ENCODE results near the gene VTI1A. TPM values are rescaled to one million over a fixed set of nuclear protein-coding genes. Genes with fewer than 3 reads are reported as not detected.

Gene VTI1A
- total and polyA plus RNA-seq, 2 of the 8 experiments (the other 6 are each of a cell fraction or from before 2014, with no cell fraction given): 6.0 to 20.0 TPM

GRCh38 chr10:112817981-112818777, 371.2 kb downstream of the VTI1A start:
- no peak overlapping the region for H3K56ac ChIP-seq (replicated peaks; ENCODE audit: insufficient read length, low read depth, low read length)
- H2BK120ac ChIP-seq (replicated peaks; ENCODE audit: low read depth, low read length): no peak overlapping the region
- H3K18ac ChIP-seq (ENCODE audit: extremely low read depth, low read length): no peak overlapping the region
- FAIRE-seq: no peak
- H4K91ac ChIP-seq (replicated peaks; ENCODE audit: insufficient read length, low read length): no peak overlapping the region
- H3K4me1 ChIP-seq (replicated peaks in 1 of 4; ENCODE audit: control insufficient read depth in 3 of 4, insufficient read depth in 4 of 4, low read length in 3 of 4): peaks cover 2 to 15% (median 12%) of the 10 kb centered on the region in 4 experiments
- no peak overlapping the region for H2AK5ac ChIP-seq (ENCODE audit: low read depth, low read length)
- ChIA-PET CTCF (ENCODE audit: partially characterized antibody) (interaction anchor here (1.7 kb wide), 1 partner anchor 14 kb away, joined by 6 read pairs; no protein-coding TSS in a partner anchor), POLR2A (ENCODE audit: partially characterized antibody) (interaction anchor here (1.1 kb wide), 1 partner anchor 94 kb away, joined by 3 read pairs; no protein-coding TSS in a partner anchor)
- no peak overlapping the region for H3K4me2 ChIP-seq (ENCODE audit: insufficient read depth in 1 of 2, low read depth in 2 of 2, low read length in 2 of 2)
- no peaks in the 10 kb centered on the region for H3K79me2 ChIP-seq (ENCODE audit: control insufficient read depth in 1 of 2, insufficient read depth in 2 of 2, low read length in 2 of 2)
- H3K23me2 ChIP-seq (ENCODE audit: low read depth, low read length): no peaks in the 10 kb centered on the region
- H2BK5ac ChIP-seq (ENCODE audit: low read depth, low read length): no peak overlapping the region
- no peak overlapping the region for H4K8ac ChIP-seq (ENCODE audit: extremely low read depth, insufficient read depth, low read length)
- no peak overlapping the region for H2BK20ac ChIP-seq (ENCODE audit: low read length)
- WGBS, 2 experiments (ENCODE audit: extremely low coverage in 1 of 2, insufficient coverage in 1 of 2, insufficient read length in 1 of 2, insufficient replicate concordance in 2 of 2, low coverage in 1 of 2, low lambda C conversion rate in 2 of 2, missing lambda C conversion rate in 1 of 2): 90% methylated on average over 14 of the region's 14 CpGs; no CpG with 5 or more reads in 1 of the 2 experiments
- no peak overlapping the region for H3K14ac ChIP-seq (ENCODE audit: insufficient read length)
- H3K27ac ChIP-seq (ENCODE audit: low read depth, low read length): no peak overlapping the region
- no peak overlapping the region for H2AFZ ChIP-seq (ENCODE audit: low read length)
- H3K79me1 ChIP-seq (ENCODE audit: low read depth, low read length): no peaks in the 10 kb centered on the region
- H3K9me3 ChIP-seq (ENCODE audit: insufficient read depth in 2 of 2, low read depth in 1 of 2, low read length in 1 of 2): no peaks in the 10 kb centered on the region
- no peak overlapping the region for H4K5ac ChIP-seq (ENCODE audit: insufficient read length, low read depth, low read length)
- H4K20me1 ChIP-seq (replicated peaks in 1 of 2; ENCODE audit: control insufficient read depth in 1 of 2, insufficient read depth in 2 of 2, low read length in 2 of 2): no peaks in the 10 kb centered on the region
- no peak overlapping the region for H2BK15ac ChIP-seq (ENCODE audit: low read length)
- no peak overlapping the region for H3K9ac ChIP-seq (replicated peaks in 1 of 4; ENCODE audit: extremely low read depth in 1 of 4, low read depth in 3 of 4, low read length in 3 of 4)
- no peak overlapping the region for H2BK12ac ChIP-seq (ENCODE audit: low read depth, low read length)
- no peak overlapping the region for H3K4ac ChIP-seq (replicated peaks; ENCODE audit: insufficient read length, low read depth, low read length)
- no peaks in the 10 kb centered on the region for H3K36me3 ChIP-seq (ENCODE audit: control insufficient read depth in 2 of 4, insufficient read depth in 4 of 4, low read length in 3 of 4)
- TF ChIP-seq EGR1 (IDR thresholded peaks at IDR 0.05; ENCODE audit: borderline replicate concordance, low read depth, low read length) (no peak), CHD2 (IDR thresholded peaks at IDR 0.05; ENCODE audit: low read length) (no peak)
- no peak overlapping the region for H3K4me3 ChIP-seq (ENCODE audit: extremely low read depth in 1 of 4, insufficient read depth in 2 of 4, low read depth in 3 of 4, low read length in 4 of 4)
- H3K23ac ChIP-seq (ENCODE audit: insufficient read length): no peak overlapping the region
- H3K27me3 ChIP-seq (replicated peaks in 1 of 4; ENCODE audit: control insufficient read depth in 3 of 4, extremely low read depth in 1 of 4, insufficient read depth in 3 of 4, low read length in 3 of 4): no peaks in the 10 kb centered on the region
- no peak for DNase-seq (ENCODE audit: low read depth in 1 of 2, low spot score in 2 of 2)
